Hematopoietic multipotent progenitor cell treated with erythropoietin and hydrocortisone succinate and interleukin-3 and kit ligand, for 4 days (in vitro differentiated cells): ENCODE data around the gene BRMS1.
"Not testable (repeated sequence)": the region's sequence is repeated elsewhere in the genome, so short reads cannot be mapped to it uniquely, and the experiment has no call there.

Experiments
- DNase-seq: peaks from one replicate; pipeline ENCODE4 v3.0.0-alpha.2; 2015

BRMS1 gene

DNA sequence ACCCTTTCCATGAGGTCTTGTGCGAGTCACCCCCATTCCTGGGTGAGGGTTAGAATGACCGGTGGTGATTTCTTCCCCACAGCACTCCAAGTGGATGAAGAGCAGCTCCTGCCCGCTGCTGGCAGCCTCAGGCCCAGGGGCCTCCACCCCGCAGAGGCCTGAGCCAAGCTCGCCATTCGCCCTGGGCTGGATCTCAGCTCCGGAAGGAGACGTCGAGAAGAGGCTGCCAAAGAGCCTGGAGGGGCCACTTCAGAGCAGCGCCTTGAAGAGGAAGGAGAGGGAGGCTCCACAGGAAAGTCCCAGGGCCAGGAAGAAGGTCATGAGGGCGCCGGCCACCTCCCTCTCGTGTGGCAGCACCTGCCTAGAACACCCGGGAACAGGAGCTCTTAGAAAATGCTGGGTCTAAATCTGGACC, 18.3 kb upstream of the BRMS1 start:
- no peak for DNase-seq

DNA sequence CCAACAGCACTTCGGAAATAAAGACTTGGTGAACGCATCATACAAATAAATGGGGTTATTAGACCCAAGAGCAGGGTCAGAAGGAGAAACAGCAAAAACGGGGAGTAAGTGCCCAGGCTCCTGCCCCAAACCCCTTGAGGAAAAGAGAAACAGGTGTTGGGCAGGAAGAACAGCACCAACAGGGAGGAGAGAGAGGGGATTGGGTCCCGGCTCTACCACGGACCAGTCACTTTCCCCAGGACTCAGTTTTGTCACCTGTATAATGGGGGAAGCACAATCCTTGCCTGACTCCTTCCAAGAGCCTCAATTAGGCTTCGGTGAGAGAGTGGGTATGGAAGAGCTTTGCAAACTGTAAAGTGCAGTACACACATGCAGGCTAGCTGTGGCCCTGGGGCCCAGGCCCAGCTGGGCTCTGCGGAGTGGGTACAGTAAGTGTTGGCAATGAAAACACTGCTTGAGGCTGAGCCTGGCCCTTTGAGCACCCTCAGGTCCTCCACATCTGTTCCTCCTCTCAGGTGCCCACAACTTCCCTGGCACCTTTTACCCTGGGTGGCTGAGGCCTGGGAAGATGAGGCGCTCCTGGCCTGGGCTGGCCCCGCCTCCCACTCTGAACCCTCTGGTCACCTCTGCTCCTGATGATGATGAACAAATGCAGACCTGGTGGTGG, 17.7 kb upstream of the BRMS1 start:
- no peak for DNase-seq

DNA sequence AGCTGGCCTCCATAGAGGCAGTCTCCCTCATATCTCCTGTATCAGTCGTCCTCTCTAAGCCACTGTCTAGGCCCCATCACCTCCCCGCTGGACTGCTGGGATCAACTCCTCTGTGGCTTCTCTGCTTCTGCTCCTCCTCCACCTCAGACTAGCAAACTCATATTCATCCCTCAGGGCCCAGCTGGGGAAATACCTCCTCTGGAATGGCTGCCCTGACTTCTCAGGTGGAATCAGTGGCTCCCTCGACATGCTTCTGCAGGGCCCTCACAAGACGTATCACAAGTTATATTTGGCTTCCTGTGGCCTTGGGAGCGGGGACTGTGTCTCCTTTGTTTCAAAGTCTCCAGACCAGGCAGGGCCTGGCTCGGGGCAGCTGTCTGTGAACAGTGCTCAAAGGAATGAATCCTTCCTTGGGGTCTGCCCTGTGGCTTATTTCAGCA, 16.6 kb upstream of the BRMS1 start:
- no peak for DNase-seq

DNA sequence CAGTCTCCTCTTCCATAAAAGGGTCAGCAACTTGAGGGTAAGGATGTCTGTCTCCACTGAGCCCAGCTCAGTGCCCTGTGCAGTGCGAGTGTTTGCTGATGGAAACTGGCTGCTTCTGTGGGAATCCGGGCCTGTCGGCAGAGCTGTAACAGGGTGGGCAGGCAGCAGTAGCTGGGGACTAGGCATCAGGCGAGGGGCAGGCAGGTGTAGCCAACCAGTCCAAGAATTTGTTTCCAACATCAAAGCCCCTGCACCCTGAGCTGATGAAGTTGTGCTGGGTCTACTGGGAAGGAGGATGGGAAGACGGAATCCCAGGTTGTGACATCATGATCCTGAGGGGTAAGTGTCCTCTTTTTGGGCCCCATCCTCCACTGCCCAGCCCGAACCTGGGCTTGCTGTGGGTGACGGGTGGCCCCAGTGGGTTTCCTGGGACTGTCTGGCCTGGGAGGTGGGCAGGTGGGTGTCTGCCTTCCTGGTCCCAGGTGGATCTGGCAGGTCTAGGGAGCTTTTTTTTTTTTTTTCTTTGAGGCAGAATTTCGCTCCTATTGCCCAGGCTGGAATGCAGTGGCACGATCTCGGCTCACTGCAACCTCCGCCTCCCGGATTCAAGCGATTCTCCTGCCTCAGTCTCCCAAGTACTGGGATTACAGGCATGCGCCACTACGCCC, 15.6 kb upstream of the BRMS1 start:
- no peak for DNase-seq

DNA sequence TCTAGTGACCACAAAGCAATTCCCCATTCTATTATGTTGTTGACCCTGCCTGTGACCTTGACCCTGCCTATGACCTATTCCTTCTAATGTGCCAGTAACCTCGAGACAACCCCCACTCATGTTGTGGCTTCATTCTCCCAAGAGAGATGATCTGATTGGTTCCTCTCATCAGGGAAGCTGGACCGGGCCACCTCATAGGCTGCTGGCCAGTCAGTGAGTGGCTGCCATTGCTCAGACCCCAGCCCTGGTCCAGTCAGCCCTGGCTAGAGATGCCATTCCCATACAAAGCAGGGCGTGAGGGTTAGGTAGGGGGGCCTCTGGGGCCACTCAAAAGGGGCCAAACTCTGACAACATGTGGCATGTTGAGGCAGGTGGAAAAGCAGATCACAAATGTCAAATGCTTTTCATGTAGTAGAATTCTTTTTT, 14.8 kb upstream of the BRMS1 start:
- DNase-seq = peak; percentile 35

DNA sequence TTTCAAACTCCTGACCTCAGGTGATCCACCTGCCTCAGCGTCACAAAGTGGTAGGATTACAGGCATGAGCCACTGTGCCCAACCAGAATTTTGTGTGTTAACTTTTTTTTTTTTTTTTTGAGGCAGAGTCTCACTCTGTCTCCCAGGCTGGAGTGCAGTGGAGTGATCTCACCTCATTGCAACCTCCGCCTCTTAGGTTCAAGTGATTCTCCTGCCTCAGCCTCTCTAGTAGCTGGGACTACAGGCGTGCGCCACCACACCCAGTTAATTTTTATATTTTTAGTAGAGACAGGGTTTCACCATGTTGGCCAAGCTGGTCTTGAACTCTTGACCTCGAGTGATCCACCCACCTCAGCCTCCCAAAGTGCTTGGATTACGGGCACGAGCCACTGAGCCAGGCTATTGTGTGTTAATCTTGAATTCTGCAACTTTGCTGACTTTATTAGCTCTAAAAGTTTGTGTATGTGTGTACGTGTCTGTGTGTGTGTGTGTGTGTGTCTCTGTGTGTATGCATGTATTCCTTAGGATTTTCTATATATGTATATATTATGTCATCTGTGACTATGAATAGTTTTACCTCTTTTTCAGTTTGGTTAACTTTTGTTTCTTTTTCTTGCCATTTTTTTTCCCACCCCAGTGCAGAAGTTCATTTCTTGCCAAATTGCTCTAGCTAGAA, 5.8 kb upstream of the BRMS1 start:
- DNase-seq = not testable (repeated sequence)

DNA sequence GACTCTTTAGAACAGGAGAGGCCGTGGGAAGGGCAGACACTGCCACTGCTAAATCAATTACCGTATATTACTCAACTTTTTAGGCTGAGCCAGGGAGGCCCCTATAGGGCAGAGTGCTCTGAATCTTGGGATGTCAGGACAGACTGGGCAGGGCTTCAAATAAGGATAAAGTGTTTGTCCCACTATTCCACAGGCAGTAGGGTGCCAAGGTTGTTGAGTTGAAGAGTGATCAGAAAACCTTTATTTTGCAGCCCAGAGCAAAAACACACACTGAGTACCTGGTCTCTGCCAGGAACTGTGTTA, 4.1 kb upstream of the BRMS1 start:
- DNase-seq = no peak

DNA sequence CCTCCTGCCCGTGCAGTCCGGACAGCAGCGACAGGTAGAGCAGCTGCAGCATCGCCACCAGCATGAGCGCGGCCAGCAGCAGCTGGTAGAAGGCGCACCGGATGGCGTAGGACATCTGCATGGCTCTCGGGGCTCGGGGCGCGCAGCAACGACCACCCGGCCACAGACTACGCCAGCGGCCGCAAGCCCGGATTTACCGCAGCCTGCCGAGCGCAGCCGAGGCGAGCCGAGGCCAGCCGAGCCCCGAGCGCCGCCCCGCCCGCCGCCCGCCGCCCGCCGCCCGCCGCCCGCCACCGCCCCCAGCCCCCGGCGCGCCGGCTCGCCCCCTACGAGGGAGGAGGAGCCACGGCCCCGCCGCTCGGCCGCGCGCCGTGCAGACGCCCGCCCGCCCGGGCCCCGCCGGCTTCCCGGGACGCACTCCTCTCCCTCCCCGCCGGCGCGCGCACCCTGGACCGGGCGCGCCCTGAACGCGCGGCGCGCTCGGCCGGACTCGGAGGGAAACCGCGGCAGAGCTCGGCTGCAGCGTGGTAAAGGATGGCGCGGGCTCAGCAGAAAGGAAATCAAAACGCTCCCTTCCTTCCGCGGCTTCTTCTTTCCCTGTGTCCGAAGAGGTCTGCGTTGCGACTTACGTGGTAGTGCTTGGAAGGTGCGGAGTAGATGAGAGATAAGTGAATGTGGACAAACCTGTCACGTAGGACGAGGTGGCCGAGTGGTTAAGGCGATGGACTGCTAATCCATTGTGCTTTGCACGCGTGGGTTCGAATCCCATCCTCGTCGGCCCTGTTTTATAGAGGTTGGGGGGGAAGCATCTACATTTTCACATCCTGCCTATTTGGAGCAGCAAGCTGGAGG, 2.7 kb upstream of the BRMS1 start, which contains the start of gene B4GAT1:
Gene B4GAT1, minus strand, starts transcription at position 205 of the 852 bp plus-strand sequence. Its CDS starts 84 bp downstream, at position 121.
- peak; percentile 84 for DNase-seq

DNA sequence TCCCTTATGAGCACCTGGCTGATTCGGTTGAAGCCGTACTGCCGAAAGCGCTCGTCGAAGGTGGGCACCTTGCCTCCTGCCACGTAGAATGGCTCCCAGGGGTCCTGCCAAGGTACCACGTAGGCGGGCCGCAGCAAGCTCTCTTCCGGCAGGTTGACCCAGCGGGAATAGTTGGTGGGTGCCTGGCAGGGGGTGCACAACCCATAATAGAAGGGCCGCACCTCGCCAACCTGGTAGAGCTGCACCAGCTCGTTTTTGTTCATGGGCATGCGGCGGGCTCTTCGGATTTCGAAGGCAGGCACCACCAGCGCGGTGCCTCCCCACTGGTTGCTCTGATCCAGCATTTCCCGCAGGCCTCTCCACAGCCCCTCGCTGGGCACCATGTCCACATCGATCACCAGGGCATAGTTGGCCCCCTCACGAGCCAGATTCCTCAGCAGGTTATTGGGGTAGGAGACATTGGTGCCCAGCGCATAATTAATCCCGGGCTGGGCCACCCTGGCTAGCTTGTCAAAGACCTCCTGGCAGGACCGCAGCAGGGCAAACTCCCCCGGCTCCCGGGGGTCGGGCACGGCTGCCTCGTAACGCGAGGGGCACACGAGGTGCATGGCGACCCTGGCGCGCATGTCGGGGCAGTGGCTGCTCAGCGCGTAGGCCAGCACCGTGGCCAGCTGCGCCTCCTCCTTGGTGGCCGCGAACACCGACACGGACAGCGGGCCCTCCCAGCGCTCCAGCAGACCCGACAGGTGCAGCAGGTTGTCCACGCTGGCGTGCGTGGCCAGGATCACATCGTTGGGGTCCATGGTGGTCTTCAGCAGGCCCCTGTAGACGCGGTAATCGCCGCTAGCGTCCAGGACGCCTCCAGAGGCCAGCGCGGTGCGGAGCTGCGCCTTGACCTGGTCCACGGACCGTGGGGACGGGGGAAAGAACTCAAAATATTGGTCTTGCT, 1.8 kb upstream of the BRMS1 start:
- DNase-seq = no peak

DNA sequence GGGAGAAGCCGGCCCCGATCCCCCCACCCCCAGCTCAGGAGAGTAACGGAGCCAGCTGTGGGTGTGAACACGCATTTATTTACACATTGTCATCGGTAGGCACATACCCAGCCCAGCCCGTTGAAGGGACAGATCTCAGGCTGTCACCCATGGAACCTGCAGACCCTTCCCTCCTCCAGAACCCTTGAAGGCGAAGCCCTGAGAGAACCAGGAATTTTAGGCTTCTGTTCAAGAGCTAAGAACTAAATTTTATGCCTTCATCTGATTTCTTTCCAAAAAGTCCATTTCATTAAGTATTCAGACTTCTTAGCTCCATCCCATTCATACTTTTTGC, 379 bp upstream of the BRMS1 start:
- no peak for DNase-seq

DNA sequence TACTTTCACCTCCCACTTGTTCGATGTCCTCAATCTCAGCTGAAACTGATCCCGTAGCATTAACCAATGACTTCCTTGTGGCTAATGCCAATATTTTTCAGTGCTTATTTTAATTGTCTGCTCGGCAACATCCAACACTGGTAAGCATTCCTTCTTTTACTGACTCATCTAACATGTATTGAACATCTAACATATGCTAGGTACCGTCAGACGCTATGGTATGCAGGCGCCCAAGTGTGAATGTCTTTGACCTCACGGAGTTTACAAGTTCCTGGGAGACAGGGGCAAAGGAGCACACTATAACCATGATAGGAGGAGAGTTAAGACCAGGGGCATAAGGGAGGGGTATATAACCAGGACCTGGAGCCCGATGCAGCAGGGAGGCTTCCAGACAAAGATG, 1.7 kb downstream of the BRMS1 start:
- no peak for DNase-seq

DNA sequence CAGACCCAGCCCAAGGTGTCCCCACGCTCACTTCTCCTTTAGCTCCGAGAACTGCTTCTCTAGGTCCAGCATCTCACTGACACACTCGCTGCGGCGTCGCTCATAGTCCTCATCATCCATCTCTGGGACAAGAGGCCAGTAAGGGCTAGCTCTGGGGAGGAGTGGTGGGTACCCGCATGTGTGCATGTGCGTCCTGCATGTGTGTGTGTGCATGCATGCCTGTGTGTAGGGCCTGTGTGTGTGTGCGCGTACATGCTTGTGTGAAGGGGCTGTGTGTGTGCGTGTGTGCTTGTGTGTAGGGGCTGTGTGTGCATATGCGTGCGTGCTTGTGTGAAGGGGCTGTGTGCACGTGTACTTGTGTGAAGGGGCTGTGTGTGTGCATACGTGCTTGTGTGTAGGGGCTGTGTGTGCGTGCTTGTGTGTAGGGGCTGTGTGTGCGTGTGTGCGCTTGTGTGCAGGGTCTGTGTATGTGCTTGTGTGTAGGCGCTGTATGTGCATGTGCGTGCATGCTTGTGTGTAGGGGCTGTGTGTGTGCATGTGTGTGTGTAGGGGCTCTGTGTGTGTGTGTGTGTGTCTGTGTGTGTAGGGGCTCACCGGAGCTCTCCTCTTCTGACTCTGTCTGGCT, 3.3 kb downstream of the BRMS1 start:
- no peak for DNase-seq

DNA sequence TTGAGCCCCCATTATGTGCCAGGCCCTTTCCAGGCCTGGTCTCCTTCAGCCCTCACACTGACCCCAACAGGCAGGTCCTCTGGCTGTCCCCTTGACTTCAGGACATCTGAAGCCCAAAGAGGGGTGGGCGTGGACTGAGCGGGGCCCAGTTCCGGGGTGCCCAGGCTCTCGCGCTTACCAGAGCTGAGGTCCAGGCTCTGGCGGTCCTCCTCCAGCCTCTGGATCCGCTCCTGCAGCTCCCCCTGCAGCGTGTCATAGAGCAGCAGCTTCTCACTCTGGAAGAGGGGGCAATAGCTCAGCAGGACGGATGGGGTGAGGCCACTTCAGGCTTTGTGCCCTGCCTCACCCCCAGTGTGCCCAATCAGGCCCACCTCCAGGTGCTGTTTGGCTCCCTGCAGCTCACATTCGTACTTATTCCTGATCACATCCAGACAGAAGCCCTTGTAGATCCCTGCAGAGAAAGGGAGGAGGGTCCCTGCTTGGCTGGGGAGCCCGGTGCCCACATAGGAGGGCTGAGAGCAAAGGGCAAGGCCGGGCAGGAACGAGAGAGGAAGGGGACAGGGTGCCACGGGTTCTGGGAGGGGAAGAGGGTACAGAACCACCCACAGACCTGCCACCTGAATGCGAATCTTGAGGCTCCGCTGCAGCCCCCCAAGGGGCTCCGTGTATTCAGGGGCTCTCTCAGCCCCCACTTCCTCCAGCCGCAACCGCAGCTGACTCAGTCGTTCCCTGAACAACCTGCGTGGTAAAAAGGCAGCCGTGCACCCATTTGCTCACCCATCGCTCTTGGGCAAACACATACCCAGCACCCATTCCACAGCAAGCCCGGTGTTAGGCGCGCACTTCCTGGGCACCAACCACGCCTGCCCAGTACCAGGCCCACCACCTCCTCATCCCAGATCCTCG, 4.1 kb downstream of the BRMS1 start:
- DNase-seq = no peak

DNA sequence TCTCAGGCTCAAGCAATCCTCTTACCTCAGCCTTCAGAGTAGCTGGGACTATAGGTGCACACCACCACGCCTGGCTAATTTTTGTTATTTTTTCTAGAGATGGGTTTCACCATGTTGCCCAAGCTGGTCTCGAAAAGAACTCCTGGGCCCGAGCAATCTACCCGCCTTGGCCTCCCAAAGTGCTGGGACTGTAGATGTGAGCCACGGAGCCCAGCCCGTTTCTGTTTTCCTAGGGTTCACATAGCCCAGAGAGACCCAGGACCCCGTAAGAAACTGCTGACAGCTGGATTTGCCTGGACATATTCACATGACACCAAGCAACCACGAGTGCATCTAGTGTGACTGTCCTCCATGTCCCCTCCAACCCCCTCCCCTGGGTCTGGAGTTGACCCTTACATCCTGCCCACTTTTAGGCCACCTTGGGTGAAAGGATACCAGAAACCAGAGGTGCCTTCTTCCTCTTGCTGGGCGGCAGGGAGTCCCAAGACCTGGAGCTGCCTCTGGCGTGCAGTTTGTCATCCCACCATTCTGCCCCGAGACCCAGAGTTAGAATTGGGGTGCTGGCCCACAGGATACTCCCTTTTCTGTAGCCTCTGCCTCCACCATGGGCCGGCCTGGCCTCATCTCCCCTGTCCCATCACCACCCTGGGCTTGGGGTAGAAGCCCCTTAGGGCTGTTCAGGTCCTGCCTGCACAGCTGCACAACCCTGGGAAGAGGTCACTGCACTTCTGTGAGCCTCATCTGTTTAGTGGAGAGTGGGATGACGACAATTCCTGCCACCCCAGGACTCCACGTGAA, 5.0 kb downstream of the BRMS1 start:
- DNase-seq = no peak

DNA sequence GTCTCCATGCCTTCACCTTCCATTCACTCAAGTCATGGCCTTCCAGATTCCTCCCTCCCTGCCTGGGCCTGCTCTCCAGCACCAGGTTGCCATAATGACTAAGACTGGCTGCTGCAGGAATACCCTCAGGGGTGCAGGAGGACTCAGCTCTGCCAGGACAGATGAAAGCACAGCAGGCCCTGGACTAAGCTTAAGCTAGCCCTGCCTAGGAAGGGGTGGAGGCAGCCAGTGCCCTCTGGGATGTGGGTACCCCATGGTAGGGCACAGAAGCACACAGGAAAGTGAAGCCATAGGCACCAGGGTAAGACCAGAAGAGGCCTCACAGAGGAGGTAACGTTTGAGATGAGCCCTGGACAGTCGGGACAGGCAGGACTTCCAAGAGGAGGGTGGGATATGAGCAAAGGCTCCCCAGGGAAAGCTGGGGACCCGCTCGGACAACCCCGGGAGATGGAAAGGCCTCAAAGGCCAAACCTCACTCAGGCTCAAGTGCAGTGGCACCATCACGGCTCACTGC, 5.7 kb downstream of the BRMS1 start:
- no peak for DNase-seq

DNA sequence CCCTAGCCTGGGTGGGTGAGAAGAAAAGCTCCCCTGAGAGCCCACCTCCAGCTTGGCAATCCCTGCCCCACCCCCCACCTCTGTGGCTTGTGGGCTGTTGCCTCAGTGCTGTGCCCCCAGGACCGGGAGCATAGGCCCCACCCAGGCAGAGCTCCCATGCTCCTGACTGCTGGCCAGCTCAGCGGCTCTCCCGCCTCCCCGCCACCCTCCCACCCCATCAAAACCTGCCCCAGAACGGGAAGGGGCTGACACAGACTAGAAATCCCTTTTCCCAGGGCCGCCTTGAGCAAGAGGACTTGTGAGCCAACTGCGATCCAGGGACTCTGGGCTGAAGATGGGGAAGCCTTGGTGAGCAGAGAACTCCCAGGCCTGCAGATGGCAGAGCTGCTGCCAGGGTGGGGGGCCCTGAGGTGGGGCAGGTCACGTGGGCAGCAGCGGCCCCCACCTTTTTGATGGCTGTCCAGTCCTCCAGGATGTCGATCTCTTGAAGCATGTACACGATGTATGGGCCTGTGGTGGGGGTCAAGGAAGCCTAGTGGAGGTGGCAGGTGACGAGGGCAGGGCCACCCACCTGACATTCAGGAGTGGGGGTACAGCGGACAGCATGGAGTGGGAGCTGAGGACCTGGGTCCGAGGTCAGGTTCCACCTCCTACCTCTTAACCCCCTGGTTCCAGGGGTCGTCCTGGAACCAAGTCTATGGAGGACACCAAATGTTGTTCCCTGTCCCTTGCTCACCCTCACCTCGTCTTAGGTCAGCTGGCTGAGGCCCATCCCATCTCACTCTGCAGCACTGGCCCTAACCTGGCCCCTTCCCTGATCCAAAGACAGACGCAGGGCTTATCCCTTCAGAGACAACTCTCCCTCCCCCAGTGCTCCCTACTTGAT, 6.4 kb downstream of the BRMS1 start:
- DNase-seq = no peak

DNA sequence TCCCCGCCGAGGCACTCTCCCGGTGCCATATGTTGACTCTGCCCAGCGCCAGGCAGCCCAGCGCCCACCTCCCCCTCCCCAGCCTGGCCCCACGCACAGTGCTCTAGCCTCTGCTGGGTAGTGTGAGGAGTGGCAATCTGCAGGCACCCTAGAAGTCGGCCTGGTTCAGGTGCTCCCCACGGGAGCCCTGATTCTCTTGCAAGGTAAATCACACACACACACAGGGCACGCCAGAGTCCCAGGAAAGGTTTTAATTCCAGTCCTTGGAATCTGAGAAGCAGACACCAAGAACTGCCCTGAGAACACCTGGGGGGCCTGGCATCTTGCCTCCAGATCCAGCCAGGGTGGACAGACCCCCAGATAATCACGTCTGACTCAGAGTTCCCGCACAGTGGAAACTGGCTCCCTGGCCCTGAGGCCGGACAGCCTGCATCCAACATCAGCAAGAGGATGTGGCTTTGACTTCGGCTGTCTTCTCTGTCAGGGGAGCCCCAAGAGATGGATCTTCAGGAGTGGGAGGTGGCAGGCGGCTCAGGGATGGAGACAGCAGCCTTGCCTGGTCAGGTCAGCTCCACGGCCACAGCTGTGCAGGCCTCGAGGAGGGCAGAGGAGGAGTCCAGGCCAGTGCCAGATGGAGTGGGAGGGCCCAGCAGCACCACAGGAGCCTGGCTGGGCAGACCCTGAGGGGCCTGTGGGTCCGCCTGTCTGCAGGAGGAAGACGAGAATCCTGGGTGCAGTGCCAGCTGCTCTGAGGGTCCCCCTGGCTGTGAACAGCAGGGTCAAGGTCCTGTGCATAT, 7.6 kb downstream of the BRMS1 start:
- no peak for DNase-seq
